OCI-LY1 (cell line): ENCODE data around the gene IL1RAPL1.

ENCODE experiments used
- H2AFZ ChIP-seq: fragments of 200-600 bp; sonication (generic), shearing (Covaris generic); 2 replicates; pipeline ENCODE4 v1.6.0; 2014; ENCODE audit warnings: antibody characterized with exemption, mild to moderate bottlenecking, low read length
- H3F3A ChIP-seq: fragments of 200-600 bp; sonication (generic), shearing (Covaris generic); 2 replicates; pipeline ENCODE4 v1.6.0; 2014; ENCODE audit warnings: mild to moderate bottlenecking, antibody characterized with exemption, low read length, moderate library complexity; ENCODE audit not compliant: insufficient read depth
- H3K27ac ChIP-seq: fragments of 200-600 bp; sonication (generic); 2 replicates; pipeline ENCODE4 v1.5.1; 2014; ENCODE audit warnings: low read length, mixed run types, mild to moderate bottlenecking, low read depth; ENCODE audit not compliant: poor library complexity, severe bottlenecking
- H3K27me3 ChIP-seq: fragments of 200-600 bp; sonication (generic); 2 replicates; pipeline ENCODE4 v1.6.0; 2014; ENCODE audit warnings: antibody characterized with exemption, mild to moderate bottlenecking, low read length, moderate library complexity; ENCODE audit not compliant: insufficient read depth
- H3K36me3 ChIP-seq: fragments of 200-600 bp; sonication (generic); 2 replicates; pipeline ENCODE4 v1.6.1; 2014; ENCODE audit warnings: mild to moderate bottlenecking, antibody characterized with exemption, low read length, moderate library complexity, mixed read lengths; ENCODE audit not compliant: insufficient read depth
- H3K4me1 ChIP-seq: fragments of 200-600 bp; sonication (generic); 2 replicates; pipeline ENCODE4 v1.5.1; 2014; ENCODE audit warnings: mild to moderate bottlenecking, low read length, moderate library complexity; ENCODE audit not compliant: insufficient read depth, severe bottlenecking
- H3K4me2 ChIP-seq: fragments of 200-600 bp; sonication (generic), shearing (Covaris generic); 2 replicates; pipeline ENCODE4 v1.6.1; 2014; ENCODE audit warnings: low read length
- H3K4me3 ChIP-seq: fragments of 200-600 bp; sonication (generic); 2 replicates; pipeline ENCODE4 v1.5.1; 2014; ENCODE audit warnings: low read length, low read depth, mild to moderate bottlenecking, mixed read lengths; ENCODE audit not compliant: poor library complexity, severe bottlenecking
- H3K79me2 ChIP-seq: fragments of 200-600 bp; shearing (Covaris generic); 2 replicates; pipeline ENCODE4 v1.6.1; 2016; ENCODE audit warnings: mixed run types, low read length, mixed read lengths; ENCODE audit not compliant: insufficient read depth
- H3K9ac ChIP-seq: fragments of 200-600 bp; sonication (generic), shearing (Covaris generic); 2 replicates; pipeline ENCODE4 v1.6.1; 2014; ENCODE audit warnings: mild to moderate bottlenecking, low read length, mixed read lengths
- H3K9me2 ChIP-seq: fragments of 200-600 bp; sonication (generic), shearing (Covaris generic); 2 replicates; pipeline ENCODE4 v1.6.1; 2014; ENCODE audit warnings: low read depth, mild to moderate bottlenecking, low read length, mixed read lengths
- H3K9me3 ChIP-seq: fragments of 200-600 bp; shearing (Covaris generic); 2 replicates; pipeline ENCODE4 v1.6.1; 2014; ENCODE audit warnings: low read length, mixed read lengths
- H4K20me1 ChIP-seq: fragments of 200-600 bp; sonication (generic), shearing (Covaris generic); 2 replicates; pipeline ENCODE4 v1.6.0; 2016; ENCODE audit warnings: mild to moderate bottlenecking, low read length; ENCODE audit not compliant: insufficient read depth
- CTCF ChIP-seq: fragments of 200-600 bp; sonication (generic), shearing (Covaris generic); IDR thresholded peaks from 2 replicates; pipeline ENCODE4 v1.5.1; 2017; ENCODE audit warnings: mild to moderate bottlenecking, antibody characterized with exemption, low read length, moderate library complexity, mixed read lengths
- EZH2 ChIP-seq: fragments of 200-600 bp; sonication (generic), shearing (Covaris generic); IDR thresholded peaks from 2 replicates; pipeline ENCODE4 v1.8.0; 2017; ENCODE audit warnings: borderline replicate concordance, mixed run types, mild to moderate bottlenecking, antibody characterized with exemption, low read length, moderate library complexity, mixed read lengths

Gene IL1RAPL1

DNA sequence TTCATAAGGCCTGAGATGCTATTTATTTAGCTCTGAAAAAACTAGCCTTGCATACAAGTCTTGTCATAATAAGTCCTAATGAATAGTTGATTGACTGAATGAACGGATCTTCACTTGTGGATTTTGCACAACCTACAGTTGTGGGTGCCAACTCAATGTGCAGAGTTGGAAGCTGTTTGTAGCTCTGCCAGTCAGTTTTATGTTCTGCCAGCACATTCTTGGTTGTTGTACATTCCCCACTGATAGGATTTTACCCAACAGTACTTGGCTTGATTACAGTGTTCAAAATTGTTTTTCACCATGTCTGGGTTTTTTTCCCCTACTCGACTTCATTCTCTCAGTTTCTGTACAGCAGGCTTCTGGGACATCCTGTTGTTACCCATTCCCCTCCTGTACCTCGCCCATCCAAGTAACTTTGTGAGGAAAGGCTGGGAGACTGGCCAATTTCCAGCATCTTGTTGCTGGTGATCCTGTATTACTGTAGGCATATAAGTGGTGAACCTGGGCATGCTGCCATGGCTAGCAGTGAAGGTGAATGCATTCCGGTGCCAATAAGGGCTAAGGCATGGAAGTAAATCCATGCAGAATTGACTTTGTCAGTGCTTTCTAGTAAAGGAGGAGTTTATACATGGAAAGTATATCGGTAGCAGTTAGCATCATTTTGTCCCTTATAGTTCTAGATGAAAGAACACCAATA is 22.8 kb downstream of the IL1RAPL1 start:
- Histone ChIP-seq H3K36me3 (no peaks in the 10 kb centered on the region), H3K4me1 (no peaks in the 10 kb centered on the region), H3K27me3 (no peaks in the 10 kb centered on the region), H4K20me1 (no peaks in the 10 kb centered on the region), H3K4me3 (no peak overlapping the region), H3K9me2 (no peaks in the 10 kb centered on the region), H3F3A (no peaks in the 10 kb centered on the region), H2AFZ (no peak overlapping the region), H3K79me2 (no peaks in the 10 kb centered on the region), H3K4me2 (no peak overlapping the region), H3K9ac (no peak overlapping the region), H3K9me3 (no peaks in the 10 kb centered on the region), H3K27ac (no peak overlapping the region)
- TF ChIP-seq EZH2, result no peak
- no peak for TF ChIP-seq CTCF

DNA sequence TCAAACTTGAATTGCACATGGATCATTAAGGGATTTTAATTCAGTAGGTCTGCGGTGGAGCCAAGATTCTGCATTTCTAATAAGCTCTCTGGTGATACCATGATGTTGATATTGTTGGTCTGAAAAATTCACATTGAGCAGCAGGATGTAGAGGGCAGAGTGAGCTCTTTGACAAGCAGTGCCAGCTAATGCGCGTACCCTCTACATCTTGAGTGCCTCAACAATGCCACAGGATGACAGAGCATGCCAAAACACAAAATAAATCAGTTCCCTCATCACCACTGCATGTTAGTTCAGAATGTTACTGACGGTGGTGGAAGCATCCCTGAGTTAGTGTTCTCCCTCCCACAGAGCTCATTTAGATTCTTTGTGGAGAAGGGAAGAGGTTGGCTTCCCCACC is 23.5 kb downstream of the IL1RAPL1 start:
- no peak overlapping the region for H3K4me3 ChIP-seq
- no peak for TF ChIP-seq CTCF
- no peak for TF ChIP-seq EZH2

GRCh38 chrX:28613558-28613957 is 26.3 kb downstream of the IL1RAPL1 start:
- no peaks in the 10 kb centered on the region for H3K4me1 ChIP-seq
- no peak overlapping the region for H3K4me3 ChIP-seq
- H3K4me2 ChIP-seq, result no peak overlapping the region
- H4K20me1 ChIP-seq, result no peaks in the 10 kb centered on the region
- no peak overlapping the region for H3K27ac ChIP-seq
- TF ChIP-seq CTCF (no peak), EZH2 (no peak)
- H3K36me3 ChIP-seq, result no peaks in the 10 kb centered on the region
- no peaks in the 10 kb centered on the region for H3K79me2 ChIP-seq
- no peaks in the 10 kb centered on the region for H3K27me3 ChIP-seq
- no peaks in the 10 kb centered on the region for H3K9me3 ChIP-seq
- no peak overlapping the region for H2AFZ ChIP-seq
- H3K9ac ChIP-seq, result no peak overlapping the region
- no peaks in the 10 kb centered on the region for H3F3A ChIP-seq
- no peaks in the 10 kb centered on the region for H3K9me2 ChIP-seq

More for the DNA sequence above, 23.5 kb downstream of the IL1RAPL1 start:
- Histone ChIP-seq H3K4me2 (no peak overlapping the region), H3K27me3 (no peaks in the 10 kb centered on the region), H4K20me1 (no peaks in the 10 kb centered on the region), H3F3A (no peaks in the 10 kb centered on the region), H3K9me2 (no peaks in the 10 kb centered on the region), H3K79me2 (no peaks in the 10 kb centered on the region), H3K9me3 (no peaks in the 10 kb centered on the region), H3K9ac (no peak overlapping the region), H3K36me3 (no peaks in the 10 kb centered on the region), H3K27ac (no peak overlapping the region), H2AFZ (no peak overlapping the region), H3K4me1 (no peaks in the 10 kb centered on the region)
